DND-41 (cell line): Measurements from ENCODE around the gene NELFE.

Source experiments
- ATAC-seq: fragments of 200-7000 bp; cut with Tn5 transposase; 3 replicates; pipeline ENCODE4 v1.9.1; 2021; ENCODE audit warnings: low read depth; ENCODE audit not compliant: insufficient read depth
- DNase-seq: peaks from one replicate; pipeline ENCODE4 v3.0.0-alpha.2; 2020
- H2AFZ ChIP-seq: 2 replicates; pipeline ENCODE4 v1.6.0; 2012; ENCODE audit warnings: low read depth, low read length
- H3K27ac ChIP-seq: 2 replicates; pipeline ENCODE4 v1.5.1; 2012; ENCODE audit warnings: low read length, inconsistent platforms
- H3K27me3 ChIP-seq: fragments of 200-600 bp; sonication (generic); 2 replicates; pipeline ENCODE4 v1.6.0; 2012; ENCODE audit warnings: low read length, mild to moderate bottlenecking, inconsistent platforms; ENCODE audit not compliant: insufficient read depth, poor library complexity
- H3K36me3 ChIP-seq: 2 replicates; pipeline ENCODE4 v1.5.1; 2012; ENCODE audit warnings: low read length, inconsistent platforms; ENCODE audit not compliant: insufficient read depth
- H3K4me1 ChIP-seq: 2 replicates; pipeline ENCODE4 v1.5.1; 2012; ENCODE audit warnings: mild to moderate bottlenecking, low read length; ENCODE audit not compliant: insufficient read depth
- H3K4me2 ChIP-seq: 2 replicates; pipeline ENCODE4 v1.6.0; 2012; ENCODE audit warnings: mild to moderate bottlenecking, moderate library complexity, low read length, inconsistent platforms; ENCODE audit not compliant: insufficient read depth
- H3K4me3 ChIP-seq, 2 experiments: fragments of 200-600 bp in 1 of 2; shearing (Covaris generic) in 1 of 2; 2 replicates each; pipeline ENCODE4 v1.5.1; 2012 to 2016; ENCODE audit warnings: inconsistent platforms in 2 of 2, low read length in 2 of 2, mild to moderate bottlenecking in 2 of 2, low read depth in 1 of 2, moderate library complexity in 1 of 2
- H3K79me2 ChIP-seq: 2 replicates; pipeline ENCODE4 v1.6.0; 2012; ENCODE audit warnings: low read length, inconsistent platforms; ENCODE audit not compliant: insufficient read depth
- H3K9ac ChIP-seq: 2 replicates; pipeline ENCODE4 v1.6.0; 2012; ENCODE audit warnings: low read depth, mild to moderate bottlenecking, inconsistent platforms, low read length, moderate library complexity
- H3K9me3 ChIP-seq: 2 replicates; pipeline ENCODE4 v1.5.1; 2012; ENCODE audit warnings: low read length, moderate library complexity, mild to moderate bottlenecking, inconsistent platforms; ENCODE audit not compliant: insufficient read depth, severe bottlenecking
- H4K20me1 ChIP-seq: 2 replicates; pipeline ENCODE4 v1.6.0; 2012; ENCODE audit warnings: low read length; ENCODE audit not compliant: insufficient read depth
- CTCF ChIP-seq: IDR thresholded peaks from 2 replicates; pipeline ENCODE4 v1.5.1; 2012; ENCODE audit warnings: borderline replicate concordance, low read length, moderate library complexity, mild to moderate bottlenecking; ENCODE audit not compliant: poor library complexity, severe bottlenecking; ENCODE audit errors: extremely low read depth
- EZH2 ChIP-seq: IDR thresholded peaks from 3 replicates; pipeline ENCODE4 v1.6.1; 2012; ENCODE audit warnings: borderline replicate concordance, low read depth, mild to moderate bottlenecking, moderate library complexity, low read length, inconsistent platforms; ENCODE audit not compliant: severe bottlenecking

Gene NELFE

DNA sequence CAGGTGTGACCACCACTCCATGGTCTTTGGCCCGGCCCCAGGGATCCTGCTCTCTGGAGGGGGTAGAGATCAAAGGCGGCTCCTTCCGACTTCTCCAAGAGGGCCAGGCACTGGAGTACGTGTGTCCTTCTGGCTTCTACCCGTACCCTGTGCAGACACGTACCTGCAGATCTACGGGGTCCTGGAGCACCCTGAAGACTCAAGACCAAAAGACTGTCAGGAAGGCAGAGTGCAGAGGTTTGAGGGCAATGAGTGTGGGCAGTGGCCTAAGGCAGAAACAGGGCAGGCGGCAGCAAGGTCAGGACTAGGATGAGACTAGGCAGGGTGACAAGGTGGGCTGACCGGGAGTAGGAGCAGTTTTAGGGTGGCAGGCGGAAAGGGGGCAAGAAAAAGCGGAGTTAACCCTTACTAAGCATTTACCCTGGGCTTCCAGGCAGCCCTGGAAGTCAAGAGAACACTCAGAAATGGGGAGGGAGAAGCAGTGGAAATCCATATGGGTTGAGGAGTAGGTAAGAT lies 12.3 kb downstream of the NELFE start:
- Histone ChIP-seq H3K36me3 (peaks cover under 1% of the 10 kb centered on the region; the same call in 1 of the 2 replicates), H3K4me2 (no peak overlapping the region), H3K79me2 (no peaks in the 10 kb centered on the region), H3K27ac (no peak overlapping the region), H4K20me1 (no peaks in the 10 kb centered on the region; the same call in 1 of the 2 replicates), H2AFZ (no peak overlapping the region), H3K9ac (no peak overlapping the region), H3K4me3 (no peak overlapping the region), H3K9me3 (no peaks in the 10 kb centered on the region), H3K4me1 (no peaks in the 10 kb centered on the region), H3K27me3 (peaks cover 10% of the 10 kb centered on the region)
- ATAC-seq (no peak), DNase-seq (no peak)
- TF ChIP-seq EZH2: no peak
- no peak for TF ChIP-seq CTCF

DNA sequence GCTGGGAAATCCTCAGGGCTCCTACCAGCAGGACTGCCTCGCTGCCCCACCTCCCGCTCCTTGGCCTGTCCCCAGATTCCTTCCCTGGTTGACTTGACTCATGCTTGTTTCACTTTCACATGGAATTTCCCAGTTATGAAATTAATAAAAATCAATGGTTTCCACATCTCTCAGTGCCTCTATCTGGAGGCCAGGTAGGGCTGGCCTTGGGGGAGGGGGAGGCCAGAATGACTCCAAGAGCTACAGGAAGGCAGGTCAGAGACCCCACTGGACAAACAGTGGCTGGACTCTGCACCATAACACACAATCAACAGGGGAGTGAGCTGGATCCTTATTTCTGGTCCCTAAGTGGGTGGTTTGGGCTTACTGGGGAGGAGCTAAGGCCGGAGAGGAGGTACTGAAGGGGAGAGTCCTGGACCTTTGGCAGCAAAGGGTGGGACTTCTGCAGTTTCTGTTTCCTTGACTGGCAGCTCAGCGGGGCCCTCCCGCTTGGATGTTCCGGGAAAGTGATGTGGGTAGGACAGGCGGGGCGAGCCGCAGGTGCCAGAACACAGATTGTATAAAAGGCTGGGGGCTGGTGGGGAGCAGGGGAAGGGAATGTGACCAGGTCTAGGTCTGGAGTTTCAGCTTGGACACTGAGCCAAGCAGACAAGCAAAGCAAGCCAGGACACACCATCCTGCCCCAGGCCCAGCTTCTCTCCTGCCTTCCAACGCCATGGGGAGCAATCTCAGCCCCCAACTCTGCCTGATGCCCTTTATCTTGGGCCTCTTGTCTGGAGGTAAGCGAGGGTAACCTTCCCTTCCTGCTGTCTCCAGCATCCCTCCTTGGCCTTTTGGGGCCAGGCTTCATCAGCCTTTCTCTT lies 13.0 kb downstream of the NELFE start, which contains the start of gene CFB:
Gene CFB (plus strand): TSS at position 589 of the 863 bp plus-strand sequence. CDS start 127 bp downstream, at position 716.
- peaks cover 10% of the 10 kb centered on the region for H3K27me3 ChIP-seq
- no peak within 1 kb of the TSS for H3K9ac ChIP-seq
- H3K79me2 ChIP-seq: no peaks in the 10 kb centered on the region
- H3K27ac ChIP-seq: no peak within 1 kb of the TSS
- no peak for DNase-seq
- no peak for TF ChIP-seq EZH2
- TF ChIP-seq CTCF: no peak
- no peaks in the 10 kb centered on the region; the same call in 1 of the 2 replicates for H4K20me1 ChIP-seq
- no peak within 1 kb of the TSS for H3K4me3 ChIP-seq
- ATAC-seq: no peak
- H2AFZ ChIP-seq: no peak within 1 kb of the TSS
- H3K36me3 ChIP-seq: no peaks in the 10 kb centered on the region
- no peaks in the 10 kb centered on the region for H3K9me3 ChIP-seq
- no peak within 1 kb of the TSS for H3K4me2 ChIP-seq
- no peaks in the 10 kb centered on the region for H3K4me1 ChIP-seq

DNA sequence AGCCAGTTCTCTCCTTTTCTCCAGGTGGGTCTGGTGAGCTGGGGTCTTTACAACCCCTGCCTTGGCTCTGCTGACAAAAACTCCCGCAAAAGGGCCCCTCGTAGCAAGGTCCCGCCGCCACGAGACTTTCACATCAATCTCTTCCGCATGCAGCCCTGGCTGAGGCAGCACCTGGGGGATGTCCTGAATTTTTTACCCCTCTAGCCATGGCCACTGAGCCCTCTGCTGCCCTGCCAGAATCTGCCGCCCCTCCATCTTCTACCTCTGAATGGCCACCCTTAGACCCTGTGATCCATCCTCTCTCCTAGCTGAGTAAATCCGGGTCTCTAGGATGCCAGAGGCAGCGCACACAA lies 13.6 kb downstream of the NELFE start:
- H3K9ac ChIP-seq: no peak overlapping the region
- no peaks in the 10 kb centered on the region for H3K4me1 ChIP-seq
- no peaks in the 10 kb centered on the region for H3K9me3 ChIP-seq
- no peak overlapping the region for H3K27ac ChIP-seq
- no peak overlapping the region for H3K4me2 ChIP-seq
- no peak for ATAC-seq
- no peaks in the 10 kb centered on the region for H3K36me3 ChIP-seq
- TF ChIP-seq EZH2 (no peak), CTCF (no peak)
- H3K4me3 ChIP-seq: no peak overlapping the region
- DNase-seq: no peak
- no peaks in the 10 kb centered on the region; the same call in 1 of the 2 replicates for H4K20me1 ChIP-seq
- peaks cover 10% of the 10 kb centered on the region for H3K27me3 ChIP-seq
- H3K79me2 ChIP-seq: no peaks in the 10 kb centered on the region
- no peak overlapping the region for H2AFZ ChIP-seq
